Measurements from ENCODE around the gene BYSL. TPM values are rescaled to one million over a fixed set of nuclear protein-coding genes. Genes with fewer than 3 reads are reported as not detected.

Gene BYSL
- polyA plus RNA-seq, 1 donor (not counting 4 experiments of a cell fraction or from before 2014, with no cell fraction given) = 34.3 TPM

DNA sequence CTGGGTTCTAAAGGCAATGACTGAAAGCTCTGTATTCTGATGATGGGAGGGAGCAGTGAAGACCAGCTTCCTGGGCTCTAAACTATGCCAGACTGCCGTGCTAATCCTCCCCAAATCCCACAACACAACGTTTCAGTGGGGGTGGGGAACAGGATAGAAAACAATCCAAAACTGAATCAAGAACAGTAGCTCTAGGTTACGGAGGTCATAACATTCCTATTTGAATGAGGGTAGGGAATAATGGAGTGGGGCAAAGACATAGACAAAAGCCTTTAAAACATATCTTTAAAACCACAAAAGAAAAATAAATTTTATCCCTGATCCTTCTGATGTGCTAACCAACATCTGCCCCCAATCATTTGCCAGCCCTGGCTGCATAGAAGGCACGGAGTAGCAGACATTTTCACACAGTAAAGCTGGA, 34.0 kb upstream of the BYSL start:
- DNase-seq (ENCODE audit: low read depth, low spot score) = no peak
- no peak overlapping the region for H3K4me3 ChIP-seq (ENCODE audit: control insufficient read depth in 2 of 3, extremely low read depth in 1 of 3, insufficient read depth in 2 of 3, low read depth in 1 of 3, low read length in 3 of 3)
- no peaks in the 10 kb centered on the region for H3K27me3 ChIP-seq (ENCODE audit: control insufficient read depth, extremely low read depth, insufficient read depth, low read length)
- TF ChIP-seq EZH2 (IDR thresholded peaks at IDR 0.05; ENCODE audit: low read length) (no peak), CTCF (optimal IDR thresholded peaks at IDR 0.05 in 1 of 3, IDR thresholded peaks at IDR 0.05 in 1 of 3, conservative IDR thresholded peaks at IDR 0.05 in 1 of 3; ENCODE audit: extremely low read depth in 1 of 3, insufficient read depth in 2 of 3, low read length in 3 of 3) (no peak)
- H3K9ac ChIP-seq (ENCODE audit: control insufficient read depth, extremely low read depth, insufficient read depth, low read length) = no peak overlapping the region
- no peaks in the 10 kb centered on the region for H3K4me1 ChIP-seq (ENCODE audit: control insufficient read depth, extremely low read depth, insufficient read depth, low read length)
- no peaks in the 10 kb centered on the region for H4K20me1 ChIP-seq (ENCODE audit: control insufficient read depth, extremely low read depth, insufficient read depth, low read length)
- no peaks in the 10 kb centered on the region for H3K79me2 ChIP-seq (ENCODE audit: control insufficient read depth, insufficient read depth, low read length)
- FAIRE-seq = no peak
- dilution Hi-C loops (cut with MboI; ENCODE audit: extremely low pct_ligation_motif_present, low sequenced_read_pairs) = no loop called here
- peaks cover 1 to 4% of the 10 kb centered on the region in 2 experiments for H3K36me3 ChIP-seq (ENCODE audit: control insufficient read depth in 2 of 2, extremely low read depth in 1 of 2, insufficient read depth in 2 of 2, low read length in 2 of 2)
- H3K27ac ChIP-seq (ENCODE audit: control insufficient read depth, insufficient read depth, low read length) = no peak overlapping the region
- no peaks in the 10 kb centered on the region for H3K9me1 ChIP-seq (ENCODE audit: control insufficient read depth, extremely low read depth, insufficient read depth, low read length)
- no peaks in the 10 kb centered on the region for H3K9me3 ChIP-seq (ENCODE audit: control insufficient read depth, low read depth, low read length)
- H3K4me2 ChIP-seq (ENCODE audit: control insufficient read depth, extremely low read depth, insufficient read depth, low read depth, low read length) = no peak overlapping the region
- H2AFZ ChIP-seq (ENCODE audit: control insufficient read depth, low read length) = no peak overlapping the region

GRCh38 chr6:41892921-41893564, 28.3 kb upstream of the BYSL start:
- DNase-seq (ENCODE audit: low read depth, low spot score) (no peak), FAIRE-seq (no peak)
- peaks cover 3 to 4% of the 10 kb centered on the region in 2 experiments for H3K36me3 ChIP-seq (ENCODE audit: control insufficient read depth in 2 of 2, extremely low read depth in 1 of 2, insufficient read depth in 2 of 2, low read length in 2 of 2)
- no peaks in the 10 kb centered on the region for H3K9me3 ChIP-seq (ENCODE audit: control insufficient read depth, low read depth, low read length)
- H3K79me2 ChIP-seq (ENCODE audit: control insufficient read depth, insufficient read depth, low read length) = no peaks in the 10 kb centered on the region
- H2AFZ ChIP-seq (ENCODE audit: control insufficient read depth, low read length) = no peak overlapping the region
- peaks cover 14% of the 10 kb centered on the region for H3K4me1 ChIP-seq (ENCODE audit: control insufficient read depth, extremely low read depth, insufficient read depth, low read length)
- no peak overlapping the region for H3K4me3 ChIP-seq (ENCODE audit: control insufficient read depth in 2 of 3, extremely low read depth in 1 of 3, insufficient read depth in 2 of 3, low read depth in 1 of 3, low read length in 3 of 3)
- no peak for TF ChIP-seq EZH2 (IDR thresholded peaks at IDR 0.05; ENCODE audit: low read length)
- TF ChIP-seq CTCF (optimal IDR thresholded peaks at IDR 0.05 in 1 of 3, IDR thresholded peaks at IDR 0.05 in 1 of 3, conservative IDR thresholded peaks at IDR 0.05 in 1 of 3; ENCODE audit: extremely low read depth in 1 of 3, insufficient read depth in 2 of 3, low read length in 3 of 3) = no peak
- H3K4me2 ChIP-seq (ENCODE audit: control insufficient read depth, extremely low read depth, insufficient read depth, low read depth, low read length) = no peak overlapping the region
- H4K20me1 ChIP-seq (ENCODE audit: control insufficient read depth, extremely low read depth, insufficient read depth, low read length) = no peaks in the 10 kb centered on the region
- no peak overlapping the region for H3K27ac ChIP-seq (ENCODE audit: control insufficient read depth, insufficient read depth, low read length)
- dilution Hi-C loops (cut with MboI; ENCODE audit: extremely low pct_ligation_motif_present, low sequenced_read_pairs) = no loop called here
- no peaks in the 10 kb centered on the region for H3K9me1 ChIP-seq (ENCODE audit: control insufficient read depth, extremely low read depth, insufficient read depth, low read length)
- no peaks in the 10 kb centered on the region for H3K27me3 ChIP-seq (ENCODE audit: control insufficient read depth, extremely low read depth, insufficient read depth, low read length)
- H3K9ac ChIP-seq (ENCODE audit: control insufficient read depth, extremely low read depth, insufficient read depth, low read length) = no peak overlapping the region
